Stimulated activated CD4-positive, alpha-beta T cell treated with anti-CD3 and anti-CD28 coated beads, Interleukin-2, amount 100 ng/mL, for 24 hours (primary cell): ENCODE data around the gene FAAP20.

Experiments used
- DNase-seq, 2 donors: peaks; one replicate each; pipeline ENCODE4 v3.0.0-alpha.2; 2020

The FAAP20 gene

DNA sequence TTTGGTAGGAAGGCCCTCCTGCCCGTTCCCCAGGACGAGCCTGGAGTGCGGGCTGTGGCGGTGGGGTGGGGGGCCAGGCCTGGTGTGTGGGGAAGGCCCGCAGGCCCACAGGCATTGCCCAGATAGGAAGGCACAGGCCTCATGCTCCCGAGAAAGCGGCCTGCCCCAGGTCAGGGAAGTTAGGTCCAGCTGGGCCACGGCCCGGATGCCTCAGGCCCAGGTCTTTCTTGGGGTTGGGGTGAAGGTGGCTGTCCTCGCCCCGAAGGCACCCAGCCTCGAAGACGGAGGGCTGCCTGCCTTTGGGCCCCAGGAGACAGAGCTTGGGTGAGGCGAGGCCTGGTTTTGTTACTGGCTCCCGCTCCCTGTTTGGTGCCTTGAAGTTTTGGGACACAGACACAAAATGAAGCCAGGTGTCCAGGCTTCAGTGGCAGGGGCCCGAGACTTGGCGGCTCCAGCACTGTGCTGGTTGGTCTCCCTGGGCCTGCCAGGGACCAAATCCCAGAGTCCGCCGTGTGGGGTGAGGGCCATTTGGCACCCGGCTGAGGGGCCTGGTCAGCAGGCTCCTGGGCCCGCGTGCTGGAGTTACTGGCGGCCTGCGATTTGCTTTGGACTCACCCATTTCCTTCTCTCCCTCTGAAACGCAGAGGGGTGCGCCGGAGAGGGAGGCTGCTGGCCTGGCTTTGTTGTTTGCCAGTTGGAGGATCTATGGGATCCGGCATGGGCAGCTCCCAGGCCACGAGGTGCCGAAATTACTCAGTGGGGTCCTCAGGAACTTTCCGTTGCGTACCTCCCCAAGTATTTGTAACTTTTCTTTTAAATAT lies 35.5 kb upstream of the FAAP20 start:
- peak in 1 of 2 donors; percentile 36 for DNase-seq

DNA sequence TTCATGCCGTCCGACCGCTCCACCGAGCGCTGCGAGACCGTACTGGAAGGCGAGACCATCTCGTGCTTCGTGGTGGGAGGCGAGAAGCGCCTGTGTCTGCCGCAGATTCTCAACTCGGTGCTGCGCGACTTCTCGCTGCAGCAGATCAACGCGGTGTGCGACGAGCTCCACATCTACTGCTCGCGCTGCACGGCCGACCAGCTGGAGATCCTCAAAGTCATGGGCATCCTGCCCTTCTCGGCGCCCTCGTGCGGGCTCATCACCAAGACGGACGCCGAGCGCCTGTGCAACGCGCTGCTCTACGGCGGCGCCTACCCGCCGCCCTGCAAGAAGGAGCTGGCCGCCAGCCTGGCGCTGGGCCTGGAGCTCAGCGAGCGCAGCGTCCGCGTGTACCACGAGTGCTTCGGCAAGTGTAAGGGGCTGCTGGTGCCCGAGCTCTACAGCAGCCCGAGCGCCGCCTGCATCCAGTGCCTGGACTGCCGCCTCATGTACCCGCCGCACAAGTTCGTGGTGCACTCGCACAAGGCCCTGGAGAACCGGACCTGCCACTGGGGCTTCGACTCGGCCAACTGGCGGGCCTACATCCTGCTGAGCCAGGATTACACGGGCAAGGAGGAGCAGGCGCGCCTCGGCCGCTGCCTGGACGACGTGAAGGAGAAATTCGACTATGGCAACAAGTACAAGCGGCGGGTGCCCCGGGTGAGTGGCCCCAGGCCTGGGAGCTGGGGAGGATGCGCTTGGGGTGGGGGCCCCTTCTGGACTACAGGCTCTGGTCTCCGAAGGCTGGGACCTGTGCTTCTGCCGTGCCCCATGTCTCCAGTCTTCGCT lies 34.7 kb upstream of the FAAP20 start:
- peak; percentile 53 to 63 for DNase-seq

DNA sequence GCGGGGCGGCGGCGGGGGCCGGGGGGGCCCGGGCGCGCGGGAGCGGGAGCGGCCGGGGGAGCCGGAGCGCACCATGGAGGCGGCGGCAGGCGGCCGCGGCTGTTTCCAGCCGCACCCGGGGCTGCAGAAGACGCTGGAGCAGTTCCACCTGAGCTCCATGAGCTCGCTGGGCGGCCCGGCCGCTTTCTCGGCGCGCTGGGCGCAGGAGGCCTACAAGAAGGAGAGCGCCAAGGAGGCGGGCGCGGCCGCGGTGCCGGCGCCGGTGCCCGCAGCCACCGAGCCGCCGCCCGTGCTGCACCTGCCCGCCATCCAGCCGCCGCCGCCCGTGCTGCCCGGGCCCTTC lies 34.1 kb upstream of the FAAP20 start:
- no peak for DNase-seq

DNA sequence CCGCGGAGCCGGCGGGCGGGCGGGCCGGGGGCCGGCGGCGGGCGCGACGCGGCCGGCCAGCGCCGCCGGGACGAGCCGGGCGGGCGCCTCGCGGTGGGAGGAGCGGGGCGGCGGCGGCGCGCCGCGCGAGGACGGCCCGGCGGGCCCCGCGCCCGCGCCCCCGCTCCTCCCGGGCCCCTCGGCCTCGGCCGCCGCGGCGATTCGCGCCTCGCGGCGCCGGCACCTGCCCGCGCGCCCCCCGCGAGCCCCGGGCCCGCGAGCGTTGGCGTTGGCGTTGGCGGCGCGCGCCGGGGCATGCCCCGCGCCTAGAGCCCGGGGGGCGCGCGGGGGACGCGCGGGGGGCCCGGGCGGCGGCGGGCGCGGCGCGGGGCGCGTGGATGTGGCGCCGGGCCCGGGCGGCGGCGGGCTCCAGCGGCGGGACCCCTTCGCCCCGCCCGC lies 33.6 kb upstream of the FAAP20 start, which contains the start of gene SKI:
TSS of gene SKI (plus strand) at position 163 of the 438 bp plus-strand sequence. CDS start 448 bp downstream, outside the sequence.
- DNase-seq: no peak

DNA sequence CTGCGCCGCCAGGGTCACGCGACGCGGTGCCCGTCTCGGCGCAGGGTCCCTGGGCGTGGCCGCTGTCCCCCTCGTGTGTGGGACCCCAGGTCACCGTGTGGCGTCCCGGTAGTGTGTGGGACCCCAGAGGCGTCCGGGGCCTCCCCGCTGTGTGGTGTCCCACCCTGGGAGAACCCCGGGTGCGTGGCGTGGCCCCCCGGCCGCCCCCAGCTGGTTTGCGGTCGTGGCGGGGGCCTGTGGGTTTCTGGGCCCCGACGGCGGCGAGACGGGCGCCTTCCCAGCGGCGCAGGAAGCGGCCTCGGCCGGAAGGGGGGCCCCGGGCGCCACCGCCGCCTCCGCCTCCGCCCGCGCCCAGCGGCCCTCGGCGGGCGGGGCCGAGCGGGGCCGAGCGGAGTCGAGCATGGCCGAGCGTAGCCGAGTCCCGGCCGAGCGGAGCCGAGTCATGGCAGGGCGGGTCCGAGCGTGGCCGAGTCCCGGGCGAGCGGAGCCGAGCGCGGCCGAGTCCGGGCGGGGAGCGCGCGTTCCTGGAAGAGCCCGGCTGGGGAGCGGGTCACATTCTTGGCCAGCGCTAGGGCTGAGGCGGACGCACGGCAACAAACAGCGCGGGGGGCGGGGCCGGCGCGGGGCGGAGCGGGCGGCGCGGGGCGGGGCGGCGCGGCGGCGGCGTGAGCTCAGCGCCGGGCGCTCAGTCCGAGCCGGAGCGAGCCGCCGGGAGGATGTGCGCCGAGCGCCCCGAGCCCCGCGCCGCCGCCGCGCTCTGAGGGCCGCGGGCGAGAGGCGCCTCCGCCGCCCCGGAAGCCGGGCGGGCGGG lies 33.0 kb upstream of the FAAP20 start:
- peak; percentile 92 to 95 for DNase-seq

DNA sequence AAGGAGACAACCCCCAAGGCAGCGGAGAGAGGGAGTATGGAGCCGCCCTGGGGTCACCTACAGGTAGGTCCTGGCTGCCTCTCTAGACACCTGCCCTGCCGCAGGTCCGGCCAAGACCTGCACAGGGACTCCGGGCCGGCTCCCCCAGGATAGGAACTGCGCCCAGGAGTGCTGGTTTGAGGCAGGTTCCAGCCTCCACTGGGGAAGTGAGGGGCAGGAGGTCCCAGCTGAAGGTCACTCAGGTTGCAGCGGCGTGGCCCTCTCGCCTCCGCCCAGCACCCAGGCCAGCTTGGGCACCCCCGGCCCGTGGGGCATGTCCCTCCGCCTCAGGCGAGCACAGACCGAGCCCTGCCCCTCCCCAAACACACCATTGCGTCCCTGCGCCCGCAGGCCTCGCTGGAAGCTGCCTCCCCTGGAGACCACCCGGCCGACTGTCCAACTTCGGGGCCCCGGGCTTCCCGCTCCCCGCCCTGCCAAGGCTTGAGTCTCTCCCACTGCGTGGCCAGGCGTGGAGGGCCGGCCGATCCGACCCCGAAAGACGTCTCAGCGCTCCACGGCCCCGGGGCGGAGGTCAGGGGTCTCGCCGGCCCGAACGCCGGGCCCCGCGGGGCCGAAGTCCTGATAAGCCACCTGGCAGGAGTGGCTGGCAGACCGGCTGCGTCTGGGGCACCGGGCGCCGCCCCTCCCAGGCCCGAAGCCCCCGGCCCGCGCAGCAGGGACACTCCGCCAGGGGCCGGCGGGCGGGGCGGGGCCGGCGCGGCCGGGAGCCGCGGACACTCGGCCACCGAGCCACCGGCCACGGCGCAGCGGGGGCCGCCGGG lies 32.2 kb upstream of the FAAP20 start:
- no peak for DNase-seq

DNA sequence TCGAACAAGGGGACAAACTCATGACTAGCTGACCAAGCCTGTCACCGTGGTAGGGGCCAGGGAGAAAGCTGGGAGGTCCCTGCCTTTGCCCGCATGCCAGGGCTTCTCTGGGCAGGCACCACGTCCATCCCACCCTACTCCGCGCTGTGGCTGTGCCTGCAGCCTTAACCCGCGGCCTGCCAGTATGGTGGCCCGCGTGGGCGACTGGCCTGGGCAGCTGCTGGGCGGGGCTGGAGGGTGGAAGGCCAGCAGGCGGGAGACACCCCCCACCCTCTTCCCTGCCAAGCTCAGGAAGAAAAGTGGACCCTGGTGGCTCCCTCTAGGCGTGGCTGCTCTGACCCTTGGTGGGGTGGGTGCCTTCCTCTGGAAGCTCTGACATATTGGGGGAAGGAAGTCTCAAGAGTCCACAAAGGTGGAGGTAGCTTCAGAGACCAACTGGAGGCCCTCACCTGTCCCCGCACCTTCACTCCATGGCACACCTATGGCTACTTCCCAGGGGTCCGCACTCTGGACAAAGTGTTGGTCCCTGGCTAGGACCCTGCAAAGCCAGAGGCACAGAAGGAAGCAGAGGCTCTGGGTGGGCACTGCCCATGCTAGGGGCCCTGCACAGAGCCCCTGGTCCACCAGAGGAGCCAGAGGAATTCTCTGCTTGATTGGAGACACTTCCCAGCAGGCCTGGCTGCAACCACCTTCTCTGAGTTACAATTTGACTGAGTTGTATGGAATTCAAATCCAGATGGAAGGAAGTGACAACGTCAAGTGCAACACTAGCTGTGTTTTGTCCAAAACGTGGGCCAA lies 30.3 kb upstream of the FAAP20 start:
- no peak for DNase-seq

DNA sequence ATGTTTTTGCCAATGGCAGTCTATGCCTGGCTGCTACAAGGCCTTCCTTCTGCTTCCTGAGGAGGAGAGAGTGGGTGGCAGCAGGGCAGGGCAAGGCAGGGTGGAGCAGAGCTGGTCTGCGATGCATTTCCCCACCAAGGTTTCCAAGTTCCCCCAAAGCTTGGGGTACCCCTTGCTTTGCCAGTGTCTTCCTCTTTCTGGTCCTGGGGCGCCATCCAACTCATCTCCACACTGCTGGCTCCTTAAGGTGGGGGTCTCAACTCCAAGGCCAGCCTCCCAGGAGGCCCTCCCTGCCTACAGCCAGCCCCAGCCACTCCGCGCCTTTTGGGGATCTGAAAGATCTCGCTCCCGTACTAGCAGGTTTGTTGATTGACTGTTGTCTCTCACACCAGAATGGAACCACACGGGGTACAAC lies 29.6 kb upstream of the FAAP20 start:
- DNase-seq: no peak

DNA sequence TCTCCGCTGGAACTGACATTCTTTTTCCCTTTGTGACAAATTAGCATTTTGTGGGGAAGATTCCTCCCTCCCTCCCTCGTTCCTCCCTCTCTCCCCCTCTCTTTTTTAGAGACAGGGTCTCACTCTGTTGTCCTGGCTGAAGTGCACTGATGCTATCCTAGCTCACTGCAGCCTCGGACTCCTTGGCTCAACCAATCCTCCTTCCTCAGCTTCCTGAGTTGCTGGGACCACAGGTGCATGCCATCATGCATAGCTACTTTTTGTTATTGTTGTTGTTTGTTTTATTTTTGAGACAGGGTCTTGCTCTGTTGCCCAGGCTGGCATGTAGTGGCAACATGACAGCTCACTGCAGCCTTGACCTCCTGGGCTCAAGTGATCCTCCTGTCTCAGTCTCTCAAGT lies 26.7 kb upstream of the FAAP20 start:
- no peak for DNase-seq

DNA sequence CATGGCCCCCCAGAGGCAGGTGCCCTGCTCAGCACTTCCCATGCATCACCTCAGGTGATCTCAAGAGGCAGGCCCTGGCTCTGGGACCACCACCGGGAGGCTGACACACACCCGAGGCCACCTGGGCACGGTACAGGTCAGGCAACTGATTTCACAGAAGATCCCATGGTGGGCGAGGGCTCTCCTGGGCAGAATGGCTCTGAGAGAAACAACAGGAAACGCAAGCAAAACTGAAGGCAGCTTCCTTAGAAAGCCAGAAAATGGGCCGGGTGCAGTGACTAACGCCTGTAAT lies 22.1 kb upstream of the FAAP20 start:
- no peak for DNase-seq

DNA sequence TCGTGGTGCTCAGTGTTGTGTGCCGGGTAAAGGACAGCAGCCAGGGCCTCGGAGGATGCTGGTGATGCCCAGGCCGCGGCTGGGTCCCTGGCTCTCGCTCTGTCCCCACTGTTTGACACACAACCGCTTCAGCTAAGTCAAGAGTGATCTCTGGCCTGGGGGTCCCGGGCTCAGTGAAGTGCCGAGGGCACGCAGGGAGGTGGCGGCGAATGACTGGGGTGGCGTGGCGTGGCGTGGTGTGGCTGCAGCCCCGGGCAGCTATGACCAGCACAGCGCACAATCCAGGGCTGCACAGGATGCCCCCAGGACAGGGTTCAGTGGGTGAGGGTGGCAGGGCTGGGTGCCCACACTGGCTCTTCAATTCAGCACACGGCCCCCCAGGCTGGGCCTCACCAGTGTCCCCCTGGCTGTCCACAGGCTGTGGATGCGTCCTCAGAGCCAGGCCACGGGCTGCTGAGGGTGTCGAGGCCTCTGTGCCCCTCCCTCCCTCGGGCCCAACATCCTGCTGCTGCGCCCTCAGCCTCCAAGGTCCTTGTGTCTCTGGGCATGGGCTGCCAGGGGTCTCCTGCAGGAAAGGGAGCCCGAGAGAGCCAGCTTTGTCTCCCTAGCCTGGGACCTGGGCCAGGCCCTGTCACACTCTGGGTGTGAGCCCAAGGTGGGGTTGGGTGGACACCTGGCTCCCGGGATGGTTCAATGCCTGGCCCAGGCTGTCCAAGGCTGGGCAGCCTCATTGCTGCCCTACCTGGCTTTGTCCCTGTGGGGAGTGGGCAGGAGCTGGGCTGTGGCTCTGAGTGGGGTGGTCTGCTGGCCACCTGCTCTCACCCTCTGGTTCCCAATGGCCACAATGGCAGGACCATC lies 21.6 kb upstream of the FAAP20 start:
- no peak for DNase-seq

DNA sequence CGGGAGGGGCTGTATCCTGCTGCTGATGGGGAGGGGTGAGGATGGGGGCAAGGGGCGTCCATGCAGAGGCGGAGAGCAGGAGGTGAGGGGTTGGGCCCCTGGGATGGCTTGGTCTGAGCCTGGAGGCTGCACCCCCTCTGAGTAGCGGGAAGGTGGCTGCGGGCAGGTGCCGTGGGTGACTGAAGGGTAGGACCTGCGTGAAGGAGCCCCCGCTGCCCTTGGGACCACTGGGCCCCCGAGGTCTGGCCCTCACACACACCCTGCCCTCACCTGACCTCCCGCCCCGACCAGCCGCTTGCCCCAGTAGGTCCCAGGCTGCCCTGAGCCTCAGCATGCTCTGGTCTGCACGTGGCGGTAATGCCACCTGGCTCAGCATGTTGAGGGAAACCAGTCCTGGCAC lies 20.8 kb upstream of the FAAP20 start:
- DNase-seq: no peak

DNA sequence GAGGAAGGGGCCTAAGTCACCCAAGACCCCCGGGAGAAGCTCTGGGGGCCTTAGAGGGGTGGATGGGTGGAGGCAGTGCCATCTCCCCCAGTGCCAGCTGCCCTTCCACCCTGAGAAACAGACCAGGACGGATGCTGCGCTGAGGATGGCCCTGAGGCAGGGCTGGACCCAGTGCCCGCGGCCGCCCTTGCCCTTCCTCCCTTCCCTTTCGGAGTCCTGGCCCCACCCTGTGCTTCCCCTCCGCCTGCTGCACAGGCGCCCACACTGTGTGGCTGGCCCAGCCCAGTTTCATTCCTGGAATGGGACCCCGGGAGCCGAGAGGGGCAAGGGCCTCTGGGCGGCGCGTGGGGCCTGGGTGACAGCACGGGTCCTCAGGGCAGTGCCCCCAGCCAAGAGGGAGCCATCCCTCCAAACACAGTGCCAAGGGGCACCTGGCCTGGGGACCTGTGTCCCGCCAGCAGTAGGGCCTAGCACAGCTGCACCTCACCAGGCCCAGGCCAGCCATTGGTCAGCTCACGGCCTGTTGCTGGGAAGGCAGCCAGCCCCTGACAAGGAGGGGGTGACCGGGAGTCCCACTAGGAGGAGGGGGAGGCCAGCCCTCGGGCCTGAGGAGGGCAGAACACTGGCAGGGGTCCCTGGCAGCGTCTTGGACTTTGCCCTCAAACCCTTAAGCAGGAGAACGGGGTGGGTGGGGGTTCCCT lies 20.1 kb upstream of the FAAP20 start:
- no peak for DNase-seq

DNA sequence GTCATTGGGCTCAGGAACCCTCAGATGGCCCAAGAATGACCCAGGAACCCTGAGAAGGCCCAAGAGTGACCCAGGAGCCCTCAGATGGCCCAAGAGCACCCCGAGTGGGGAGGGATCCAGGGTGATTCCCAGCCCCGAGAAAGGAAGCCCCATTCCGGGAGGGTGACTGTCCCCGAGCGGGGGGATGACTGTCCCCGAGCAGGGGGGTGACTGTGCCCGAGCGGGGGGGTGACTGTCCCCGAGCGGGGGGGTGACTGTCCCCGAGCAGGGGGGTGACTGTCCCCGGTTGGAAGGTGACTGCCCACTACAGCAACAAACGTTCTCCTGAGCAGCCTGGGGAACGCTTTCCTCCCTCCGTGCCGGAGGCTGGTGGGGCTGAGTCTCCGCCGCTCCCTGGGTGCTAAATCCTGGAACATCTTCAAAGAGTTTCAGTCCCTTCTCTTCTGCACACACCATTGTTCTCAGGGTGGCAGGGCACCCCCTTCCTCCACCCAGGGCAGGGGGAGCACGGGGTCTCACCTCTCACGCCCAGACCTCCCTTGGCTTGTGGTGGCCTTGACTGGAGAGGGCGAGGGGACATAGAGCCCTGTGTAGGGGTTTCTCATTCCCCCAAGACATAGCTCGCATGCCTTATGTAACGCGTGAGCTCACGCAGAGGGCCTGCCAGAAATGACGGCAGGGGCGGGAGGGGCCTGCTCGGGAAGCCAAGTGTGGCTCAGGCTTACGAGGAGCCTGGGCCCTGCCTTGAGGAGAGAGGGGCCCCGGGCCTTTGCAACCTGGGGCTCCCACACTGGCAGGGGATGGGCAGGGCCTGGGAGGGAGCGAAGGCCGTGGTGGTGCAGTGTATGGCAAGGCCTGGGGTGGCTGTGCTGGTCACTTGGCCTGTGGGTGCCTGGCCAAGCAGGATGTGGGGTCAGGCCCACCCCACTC lies 19.3 kb upstream of the FAAP20 start:
- DNase-seq: no peak

DNA sequence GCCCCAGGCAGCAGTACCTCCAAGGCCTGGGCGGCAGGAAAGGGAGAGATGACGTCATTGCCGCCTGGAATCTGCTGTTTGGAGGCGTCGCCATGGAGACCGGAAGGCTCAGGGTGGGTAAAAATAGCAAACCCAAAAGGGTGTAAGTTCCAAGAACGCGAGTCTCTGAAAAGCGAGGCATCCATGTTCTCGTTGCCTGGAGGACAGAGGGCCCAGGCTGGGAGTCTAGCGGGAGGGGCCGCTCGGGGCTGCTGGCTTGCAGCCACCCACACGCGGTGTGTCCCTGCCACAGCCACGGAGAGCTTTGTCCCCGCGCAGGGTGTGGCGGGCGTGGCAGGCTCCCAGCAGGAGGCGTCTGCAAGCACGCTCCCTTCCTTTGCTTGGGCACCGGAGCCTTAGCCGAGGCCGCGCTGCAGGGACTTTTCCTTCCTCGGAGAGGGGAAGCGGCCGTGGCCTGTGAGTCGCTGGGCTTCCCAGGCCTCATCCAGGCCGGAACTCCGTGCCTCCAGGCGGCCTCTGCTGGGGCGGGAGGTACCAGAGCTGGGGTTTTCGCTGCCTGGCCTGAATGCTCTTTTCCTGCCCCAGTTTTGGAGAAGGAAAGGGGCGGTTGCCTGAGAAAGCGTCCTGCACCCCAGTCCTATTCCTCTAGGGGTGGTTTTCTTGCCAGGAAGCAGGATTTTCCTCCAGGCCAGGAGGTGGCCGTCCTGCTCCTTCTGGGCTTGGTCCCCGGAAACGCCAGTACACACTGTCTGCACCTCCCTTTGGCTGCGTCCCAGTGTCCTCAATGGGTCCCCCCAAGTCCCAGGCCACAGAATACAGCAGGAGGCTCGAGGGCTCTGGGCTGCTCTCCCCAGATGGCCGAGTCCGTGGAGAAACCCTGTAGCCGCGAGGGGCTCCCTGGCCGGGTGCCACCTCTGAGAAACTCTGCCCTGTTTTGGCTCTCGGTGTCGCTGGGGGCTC lies 18.2 kb upstream of the FAAP20 start:
- peak; percentile 55 to 65 for DNase-seq

DNA sequence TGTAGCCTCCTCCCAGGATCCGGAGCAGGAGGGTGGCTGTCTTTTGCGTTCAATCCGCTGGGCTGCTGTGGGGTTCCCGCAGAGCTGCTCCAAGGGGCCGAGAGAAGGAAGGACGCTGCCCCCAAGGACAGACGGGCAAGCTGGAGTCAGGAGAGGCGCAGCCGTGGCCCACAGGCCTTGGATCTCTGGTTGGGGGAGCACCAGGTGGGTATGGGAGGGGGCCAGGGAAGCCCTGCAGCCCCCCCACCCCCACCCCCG lies 17.6 kb upstream of the FAAP20 start:
- DNase-seq: no peak

DNA sequence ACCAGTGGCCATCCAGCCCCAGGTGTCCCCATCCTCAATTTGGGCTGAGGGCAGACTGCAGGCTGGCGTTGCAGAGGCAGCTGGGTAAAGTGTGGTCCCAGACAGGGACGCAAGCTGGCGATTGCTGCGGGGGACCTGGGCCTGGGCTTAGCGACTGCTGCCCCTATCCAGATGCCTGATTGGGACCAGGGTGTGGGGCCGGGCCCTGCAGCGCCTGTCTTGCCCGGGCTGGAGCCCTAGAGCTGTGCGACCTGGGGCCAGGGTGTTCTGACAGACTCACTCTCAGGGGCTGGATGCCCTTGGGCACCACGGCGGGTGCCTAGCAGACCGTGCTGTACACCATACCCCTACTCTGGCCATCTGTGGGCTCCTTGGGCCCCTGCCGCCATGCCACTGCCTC lies 16.2 kb upstream of the FAAP20 start:
- no peak for DNase-seq

DNA sequence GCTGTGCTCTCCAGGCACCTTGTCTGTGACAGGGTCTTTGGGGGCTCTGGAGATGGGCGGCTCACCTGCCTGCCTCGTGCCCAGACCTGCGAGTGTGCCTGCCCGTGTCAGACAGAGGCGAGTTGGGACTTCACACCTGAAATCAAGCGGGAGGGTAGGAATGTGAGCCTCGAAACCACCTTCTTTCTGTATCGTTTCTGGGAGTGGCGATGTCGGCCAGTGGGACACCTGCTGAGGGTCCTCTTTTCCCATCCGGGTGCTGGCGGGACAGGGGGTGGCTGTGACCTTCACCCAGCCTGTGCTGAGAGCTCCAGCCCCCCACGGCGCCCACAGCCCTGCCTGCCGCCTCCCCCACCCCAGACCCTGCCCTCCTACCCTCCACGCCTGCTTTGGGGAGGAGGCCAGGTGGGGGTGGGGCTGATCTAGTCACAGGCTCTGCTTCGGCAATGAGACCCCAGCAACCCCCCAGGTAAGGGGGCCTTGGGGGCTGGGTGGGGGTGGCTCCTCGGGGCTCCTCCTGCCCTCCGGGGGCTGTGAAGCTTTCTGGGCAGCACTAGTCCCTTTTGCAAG lies 15.6 kb upstream of the FAAP20 start:
- DNase-seq: no peak
